ENCODE data around the gene PGC. TPM values are rescaled to one million over a fixed set of nuclear protein-coding genes. Genes with fewer than 3 reads are reported as not detected.

PGC gene
- total and polyA plus RNA-seq, 2 of the 8 experiments (the other 6 are each of a cell fraction or from before 2014, with no cell fraction given) = 0.09 TPM; not detected in 1

- TF ChIP-seq CHD7 (IDR thresholded peaks at IDR 0.05; ENCODE audit: insufficient replicate concordance, low read length) = no peak
These were observed 35.7 kb downstream of the PGC start (continued) for GRCh38 chr6:41711323-41712038.

Data from H1 (cell line).